HEK293 (cell line): ENCODE results near the gene GCSH.

Source experiments
- ATF2 ChIP-seq: fragments of 450-650 bp; formaldehyde crosslinking; IDR thresholded peaks from 2 replicates; pipeline ENCODE4 v1.5.1; 2016; ENCODE audit warnings: missing biosample characterization, missing genetic modification characterization, low read depth
- CTCF ChIP-seq: fragments of 450-650 bp; formaldehyde crosslinking; IDR thresholded peaks from 2 replicates; pipeline ENCODE4 v1.5.1; 2016; ENCODE audit warnings: missing biosample characterization, missing genetic modification characterization
- MEIS1 ChIP-seq: sonication (generic); formaldehyde crosslinking; IDR thresholded peaks from 2 replicates; pipeline ENCODE4 v1.8.1; 2022; ENCODE audit warnings: missing genetic modification reagents, mild to moderate bottlenecking, borderline replicate concordance
- PBX3 ChIP-seq: sonication (generic); formaldehyde crosslinking; IDR thresholded peaks from 2 replicates; pipeline ENCODE4 v1.8.1; 2022; ENCODE audit warnings: mild to moderate bottlenecking, moderate library complexity, missing genetic modification reagents
- ZBTB6 ChIP-seq: fragments of 450-650 bp; formaldehyde crosslinking; IDR thresholded peaks from 2 replicates; pipeline ENCODE4 v1.5.1; 2017; ENCODE audit warnings: missing biosample characterization, missing genetic modification characterization
- ZBTB7A ChIP-seq: fragments of 450-650 bp; formaldehyde crosslinking; IDR thresholded peaks from 2 replicates; pipeline ENCODE4 v1.5.1; 2016; ENCODE audit warnings: low read depth, missing biosample characterization, missing genetic modification characterization
- ZNF530 ChIP-seq: fragments of 450-650 bp; formaldehyde crosslinking; IDR thresholded peaks from 2 replicates; pipeline ENCODE4 v1.5.1; 2016; ENCODE audit warnings: low read depth, missing biosample characterization, missing genetic modification characterization
- ZNF580 ChIP-seq: fragments of 450-650 bp; formaldehyde crosslinking; IDR thresholded peaks from 2 replicates; pipeline ENCODE4 v1.5.1; 2016; ENCODE audit warnings: missing biosample characterization, missing genetic modification characterization
- ZNF596 ChIP-seq: fragments of 450-650 bp; IDR thresholded peaks from 2 replicates; pipeline ENCODE4 v1.5.0; 2018; ENCODE audit warnings: missing biosample characterization, mild to moderate bottlenecking, missing genetic modification characterization, moderate library complexity

GRCh38 chr16:81128726-81129524, 32.7 kb upstream of the GCSH start:
- no peak for TF ChIP-seq CTCF (tag by site-specific recombination)
- TF ChIP-seq ZBTB7A (tag by site-specific recombination): no peak
- no peak for TF ChIP-seq ZNF596 (tag by site-specific recombination)
- no peak for TF ChIP-seq ATF2 (tag by site-specific recombination)
- TF ChIP-seq PBX3 (CRISPR knock-in tag): no peak
- TF ChIP-seq ZNF580 (tag by site-specific recombination): no peak
- TF ChIP-seq ZNF530: no peak
- no peak for TF ChIP-seq MEIS1 (CRISPR knock-in tag)
- no peak for TF ChIP-seq ZBTB6 (tag by site-specific recombination)
